Measurements from ENCODE around the gene C15orf40.
A peak's percentile ranks its signal among the peaks of the same experiment; 100 is the strongest.

Gene C15orf40

GRCh38 chr15:83057002-83057401, 45.6 kb upstream of the C15orf40 start:
- no peak overlapping the region for H3K27ac ChIP-seq (ENCODE audit: extremely low read depth, low read depth, low read length)
- no peaks in the 10 kb centered on the region for H3K9me3 ChIP-seq (ENCODE audit: control insufficient read depth, insufficient read depth, low read depth, low read length)
- H3K4me1 ChIP-seq (ENCODE audit: control insufficient read depth, insufficient read depth, low read length) = peaks cover 10% of the 10 kb centered on the region
- no peak for TF ChIP-seq PRDM6 (tag by site-specific recombination; IDR thresholded peaks at IDR 0.05)
- no peak for TF ChIP-seq ZNF223 (tag by site-specific recombination; IDR thresholded peaks at IDR 0.05)
- TF ChIP-seq ZSCAN5A (tag by site-specific recombination; IDR thresholded peaks at IDR 0.05) = no peak
- no peak for TF ChIP-seq KLF9 (tag by site-specific recombination; IDR thresholded peaks at IDR 0.05; ENCODE audit: low read depth)
- no peak for TF ChIP-seq ZNF664 (tag by site-specific recombination; IDR thresholded peaks at IDR 0.05)
- H3K36me3 ChIP-seq (ENCODE audit: control insufficient read depth in 2 of 2, insufficient read depth in 1 of 2, low read length in 2 of 2) = peaks cover 34% of the 10 kb centered on the region in 2 experiments
- CTCF ChIA-PET = interaction anchor here (0.6 to 1.1 kb wide), 5 partner anchors 10 to 390 kb away, joined by 3 read pairs; partner anchors contain the start of genes C15orf40 and SH3GL3
- POLR2A ChIA-PET = interaction anchor here (0.6 to 1.3 kb wide), 2 partner anchors 10 to 96 kb away, joined by 3 to 8 read pairs; partner anchors contain the start of gene BTBD1
- no peak overlapping the region for H3K4me3 ChIP-seq (ENCODE audit: low read depth, low read length)

GRCh38 chr15:83053151-83053550, 41.7 kb upstream of the C15orf40 start:
- no peak overlapping the region for H3K4me3 ChIP-seq (ENCODE audit: low read depth, low read length)
- H3K27ac ChIP-seq (ENCODE audit: extremely low read depth, low read depth, low read length) = no peak overlapping the region
- no peaks in the 10 kb centered on the region; the same call in 1 of the 2 replicates for H3K4me1 ChIP-seq (ENCODE audit: control insufficient read depth, insufficient read depth, low read length)
- CTCF ChIA-PET = no interaction called here
- no peaks in the 10 kb centered on the region for H3K9me3 ChIP-seq (ENCODE audit: control insufficient read depth, insufficient read depth, low read depth, low read length)
- POLR2A ChIA-PET = interaction anchor here (0.6 kb wide), 1 partner anchor 324 kb away, joined by 5 read pairs; no protein-coding TSS in a partner anchor
- peaks cover 58 to 61% of the 10 kb centered on the region in 2 experiments for H3K36me3 ChIP-seq (ENCODE audit: control insufficient read depth in 2 of 2, insufficient read depth in 1 of 2, low read length in 2 of 2)
- no peak for TF ChIP-seq ZNF704 (tag by site-specific recombination; IDR thresholded peaks at IDR 0.05)
- TF ChIP-seq PRDM6 (tag by site-specific recombination; IDR thresholded peaks at IDR 0.05) = peak; percentile 59; the same call in 1 of the 2 replicates
- TF ChIP-seq PRDM4 (tag by site-specific recombination; IDR thresholded peaks at IDR 0.05) = no peak
- no peak for TF ChIP-seq ZNF610 (tag by site-specific recombination; IDR thresholded peaks at IDR 0.05; ENCODE audit: borderline replicate concordance)
- no peak for TF ChIP-seq ZNF521 (tag by site-specific recombination; IDR thresholded peaks at IDR 0.05)
- no peak for TF ChIP-seq CTCF (tag by site-specific recombination; IDR thresholded peaks at IDR 0.05)
- TF ChIP-seq ZBTB7A (tag by site-specific recombination; IDR thresholded peaks at IDR 0.05; ENCODE audit: low read depth) = no peak
- peak; percentile 56; the same call in 1 of the 2 replicates for TF ChIP-seq ZNF394 (tag by site-specific recombination; IDR thresholded peaks at IDR 0.05; ENCODE audit: borderline replicate concordance)
- no peak for TF ChIP-seq YY1 (tag by site-specific recombination; IDR thresholded peaks at IDR 0.05)
- TF ChIP-seq ZNF791 (tag by site-specific recombination; IDR thresholded peaks at IDR 0.05) = no peak
- no peak for TF ChIP-seq ZNF354C (tag by site-specific recombination; IDR thresholded peaks at IDR 0.05; ENCODE audit: borderline replicate concordance, low read depth)
- peak; percentile 37 for TF ChIP-seq ZNF692 (tag by site-specific recombination; IDR thresholded peaks at IDR 0.05)
- no peak for TF ChIP-seq ZNF280C (tag by site-specific recombination; IDR thresholded peaks at IDR 0.05)
- TF ChIP-seq ZNF221 (tag by site-specific recombination; IDR thresholded peaks at IDR 0.05; ENCODE audit: borderline replicate concordance) = no peak
